HG03097 (cell line): Measurements from ENCODE around the gene LIME1.

Experiments
- ATAC-seq: cut with Tn5 transposase; IDR thresholded peaks from one replicate; pipeline ENCODE4 v1.9.1; 2021; ENCODE audit not compliant: unreplicated experiment, low FRiP score

LIME1 gene

DNA sequence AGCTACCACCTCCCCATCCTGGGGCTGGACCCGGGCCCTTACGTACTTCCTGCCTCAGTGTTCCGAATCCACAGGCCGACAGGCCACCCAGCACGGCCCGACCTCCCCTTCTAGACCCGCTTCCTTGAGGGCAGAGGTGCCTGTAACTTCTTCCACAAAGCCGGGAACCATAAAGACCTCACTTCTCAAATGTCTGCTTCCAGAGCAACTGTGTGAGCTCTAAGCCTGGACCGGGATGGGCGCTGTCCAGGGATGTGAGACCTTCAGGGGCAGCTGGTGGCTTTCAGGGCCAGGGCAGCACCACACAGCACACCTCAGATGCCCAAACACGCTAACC is 12.4 kb downstream of the LIME1 start:
- no peak for ATAC-seq

DNA sequence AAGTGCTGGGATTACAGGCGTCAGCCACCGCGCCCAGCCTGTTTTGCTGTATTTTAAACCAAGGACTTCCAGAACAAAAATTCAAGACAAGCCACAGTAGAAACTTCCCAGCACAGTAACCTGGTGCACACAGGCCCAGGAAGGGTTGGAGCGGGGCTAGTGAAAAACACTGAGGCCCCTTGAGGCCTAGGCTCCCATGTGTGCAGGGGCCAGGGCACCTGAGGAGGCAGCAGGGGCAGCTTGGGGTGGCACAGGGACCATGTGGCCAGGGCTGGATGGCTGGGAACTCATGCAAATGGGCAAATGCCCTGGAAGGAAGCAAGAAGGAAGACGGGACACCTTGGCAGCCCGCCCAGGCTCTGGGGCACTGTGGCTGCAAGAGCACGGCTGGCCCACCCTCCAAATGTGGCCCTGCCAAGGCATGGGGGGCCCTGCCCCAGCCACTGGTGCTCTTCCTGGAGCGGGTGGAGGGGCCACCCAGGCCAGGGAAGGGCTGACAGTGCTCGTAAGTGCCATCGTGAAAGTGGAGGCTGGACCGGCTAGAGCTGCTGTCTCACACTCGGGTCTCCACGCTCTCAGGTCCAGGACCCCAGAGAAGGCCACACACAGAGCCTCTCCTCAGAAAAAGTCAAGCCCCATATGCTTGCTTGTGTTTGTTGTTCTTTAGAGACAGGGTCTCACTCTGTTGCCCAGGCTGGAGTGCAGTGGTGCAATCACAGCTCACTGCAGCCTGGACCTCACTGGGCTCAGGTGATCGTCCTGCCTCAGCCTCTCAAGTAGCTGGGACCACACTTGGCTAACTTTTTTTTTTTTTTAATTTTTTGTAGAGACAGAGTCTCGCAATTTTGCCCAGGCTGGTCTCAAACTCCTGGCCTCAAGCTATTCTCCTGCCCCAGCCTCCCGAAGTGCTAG is 13.4 kb downstream of the LIME1 start:
- no peak for ATAC-seq

DNA sequence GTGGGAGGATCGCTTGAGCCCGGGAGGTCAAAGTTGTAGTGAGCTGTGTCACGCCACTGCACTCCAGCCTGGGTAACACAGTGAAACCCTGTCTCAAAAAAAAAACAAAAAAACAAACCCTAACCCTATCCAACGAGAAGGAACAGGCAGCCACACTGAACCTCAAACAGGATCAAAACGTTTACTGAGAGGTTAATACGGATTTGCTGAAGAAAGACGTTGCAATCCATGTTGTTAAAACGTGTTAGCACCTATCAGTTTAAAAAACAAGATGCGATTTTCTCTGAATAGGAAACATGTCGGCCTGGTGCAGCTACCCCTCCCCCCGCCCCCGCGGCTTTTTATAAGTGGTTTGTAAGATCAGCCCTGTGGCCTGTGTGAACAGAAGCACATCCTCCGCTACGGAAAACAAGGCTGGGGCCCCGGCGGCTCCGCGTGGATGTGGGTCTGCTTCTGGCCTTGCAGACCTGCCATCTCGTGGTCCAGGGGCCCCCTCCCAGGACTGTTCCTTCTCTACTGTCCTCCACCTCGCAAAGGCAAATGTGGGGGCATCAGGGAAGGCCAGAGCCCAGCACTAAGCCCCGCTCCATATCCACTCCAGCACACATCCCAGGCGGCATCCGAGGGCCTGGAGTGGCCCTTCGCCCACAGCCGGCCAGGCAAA is 14.5 kb downstream of the LIME1 start:
- ATAC-seq: no peak

DNA sequence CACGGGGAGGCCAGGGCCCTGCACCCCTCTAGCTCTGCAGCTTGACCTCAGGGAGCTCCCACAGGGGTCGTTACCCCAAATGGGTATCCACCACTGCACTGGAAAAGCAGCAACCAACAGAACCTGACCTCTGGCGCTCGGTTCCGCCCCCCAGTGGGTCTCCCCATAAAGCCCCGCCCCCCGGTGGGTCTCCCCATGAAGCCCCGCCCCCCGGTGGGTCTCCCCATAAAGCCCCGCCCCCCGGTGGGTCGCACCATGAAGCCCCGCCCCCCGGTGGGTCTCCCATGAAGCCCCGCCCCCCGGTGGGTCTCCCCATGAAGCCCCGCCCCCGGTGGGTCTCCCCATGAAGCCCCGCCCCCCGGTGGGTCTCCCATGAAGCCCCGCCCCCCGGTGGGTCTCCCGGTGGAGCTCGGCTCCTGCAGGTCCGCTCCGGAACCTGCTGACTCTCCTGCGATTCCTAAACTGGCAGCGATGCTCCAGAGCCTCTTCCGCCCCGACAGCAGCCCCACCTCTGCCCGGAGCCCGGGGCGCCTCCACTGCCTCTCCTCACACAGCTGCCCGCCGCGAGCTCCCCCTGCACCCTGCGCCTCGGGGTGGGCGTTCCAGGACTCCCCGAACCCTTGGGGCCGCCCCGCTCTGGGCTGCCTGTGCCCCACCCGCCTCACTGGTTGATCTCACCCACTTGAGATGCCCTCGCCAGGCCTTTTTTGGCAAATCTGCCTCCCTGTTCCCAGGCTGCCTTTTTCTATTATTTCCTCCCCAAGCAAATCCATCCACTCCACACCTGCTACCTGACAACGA is 15.2 kb downstream of the LIME1 start:
- ATAC-seq: no peak

DNA sequence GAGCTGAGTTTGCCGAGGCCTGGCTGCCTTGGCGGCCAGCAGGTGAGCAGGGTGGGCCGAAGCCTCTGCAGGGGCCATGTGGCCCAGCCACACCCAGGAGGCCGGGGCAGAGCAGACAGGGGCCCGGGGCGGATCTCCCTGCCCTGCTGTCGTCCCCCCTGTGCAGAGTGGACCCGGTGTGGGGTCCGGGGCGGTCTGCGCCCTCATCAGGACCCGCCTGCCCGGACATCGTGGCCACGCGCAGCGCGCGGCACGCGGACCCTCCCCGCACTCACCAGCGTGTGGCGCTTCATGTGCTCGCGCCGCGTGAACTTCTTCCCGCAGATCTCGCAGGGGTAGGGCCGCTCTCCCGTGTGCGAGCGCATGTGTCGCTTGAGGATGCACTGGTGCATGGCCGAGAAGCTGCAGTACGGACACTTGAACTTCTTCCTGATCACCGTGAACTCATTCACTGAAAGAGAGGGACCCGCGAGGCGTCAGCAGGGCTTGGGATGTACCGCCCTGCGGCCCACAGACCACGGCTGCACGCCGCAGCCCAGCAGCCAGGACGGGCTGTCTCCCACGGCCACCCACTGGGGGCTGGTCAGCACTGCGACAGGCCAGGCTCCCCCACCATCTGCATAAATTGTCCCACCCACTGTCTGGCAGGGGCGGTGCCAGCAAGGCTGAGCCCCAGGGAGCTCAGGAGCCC is 16.1 kb downstream of the LIME1 start:
- no peak for ATAC-seq

DNA sequence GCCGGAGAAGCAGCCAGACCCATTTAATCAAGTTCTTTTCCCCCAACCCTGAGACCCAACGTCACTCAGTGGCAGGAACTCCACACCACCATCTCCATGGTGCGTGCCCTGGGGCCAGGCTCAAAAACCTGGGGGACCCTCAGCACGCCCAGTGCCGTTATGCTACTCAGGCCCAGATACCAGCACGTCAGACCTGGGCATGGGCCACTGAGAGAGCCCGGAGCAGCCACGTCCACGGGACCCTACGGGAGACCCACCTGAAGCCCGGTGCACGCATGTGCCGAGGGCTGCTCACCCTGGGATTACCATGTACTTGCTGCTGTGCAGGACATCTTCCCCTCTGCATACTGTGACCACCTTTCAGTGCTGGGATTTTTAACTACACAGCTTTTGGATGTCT is 16.9 kb downstream of the LIME1 start:
- no peak for ATAC-seq

DNA sequence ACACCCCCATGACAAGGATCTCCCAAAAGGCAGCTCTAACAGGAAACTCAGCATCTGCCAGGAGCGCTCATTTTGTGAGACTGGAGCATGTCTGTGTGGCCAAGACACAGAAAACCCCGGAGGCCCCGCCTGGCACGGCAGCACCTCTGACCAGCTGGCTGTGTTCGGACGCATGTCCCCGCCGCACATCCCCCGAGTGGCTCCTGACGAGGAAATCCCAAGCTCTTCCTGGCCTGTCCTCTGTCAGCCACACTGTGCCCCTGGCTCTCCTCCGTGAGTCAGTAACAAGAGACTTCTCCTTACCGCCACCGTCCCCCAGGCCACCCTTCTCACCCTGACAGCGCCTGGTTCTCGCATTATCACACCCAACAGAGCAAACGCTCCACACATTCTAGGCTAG is 17.5 kb downstream of the LIME1 start:
- no peak for ATAC-seq

DNA sequence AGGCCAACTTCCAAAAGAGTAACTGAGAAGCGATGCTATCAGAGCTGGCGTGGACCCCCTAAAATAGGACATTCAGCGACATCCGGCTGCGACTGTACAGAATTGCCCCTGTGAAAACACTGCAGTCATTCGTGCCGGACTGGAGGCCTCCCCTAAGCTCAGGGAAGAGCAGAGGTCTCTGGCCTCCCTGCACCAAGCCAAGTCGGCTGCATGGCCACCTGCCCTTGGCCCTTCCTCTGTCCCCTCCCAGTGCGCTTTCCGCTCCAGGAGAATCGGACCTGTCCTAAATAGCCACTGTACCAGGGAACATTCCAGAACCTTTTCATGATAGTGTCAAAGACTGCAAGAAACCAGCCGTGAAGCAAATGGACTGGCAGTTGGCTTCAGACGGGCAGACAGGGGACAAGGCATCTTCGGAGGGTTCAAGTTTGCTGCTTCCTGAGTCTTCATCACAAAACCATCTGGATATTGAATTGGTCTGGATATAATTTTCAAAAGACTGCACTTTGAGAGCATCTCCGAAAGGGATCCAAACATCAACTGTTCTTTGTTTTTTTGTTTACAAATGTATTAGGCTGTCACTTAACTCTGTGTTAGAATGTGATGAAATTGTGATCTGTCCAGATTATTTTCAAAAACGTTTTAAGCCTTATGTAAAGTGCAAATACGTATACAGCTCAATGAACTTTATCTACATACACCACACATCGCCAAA is 19.6 kb downstream of the LIME1 start:
- no peak for ATAC-seq

DNA sequence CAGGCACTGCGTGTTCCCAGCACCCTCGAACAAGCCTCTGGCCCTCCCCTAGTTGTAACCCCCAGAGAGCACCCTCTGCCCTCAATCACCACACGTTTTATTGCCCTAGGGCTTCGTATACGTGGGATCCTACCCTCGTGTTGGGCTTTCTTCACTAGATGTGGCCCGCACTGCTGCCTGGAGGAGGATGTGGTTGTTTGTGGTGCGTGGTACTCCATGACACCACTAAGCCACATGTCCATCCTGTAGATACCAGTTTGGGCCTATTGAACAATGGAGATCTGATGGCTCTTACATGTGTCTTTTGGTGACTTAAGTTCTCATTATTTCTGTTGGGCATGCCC is 20.2 kb downstream of the LIME1 start:
- ATAC-seq: no peak

DNA sequence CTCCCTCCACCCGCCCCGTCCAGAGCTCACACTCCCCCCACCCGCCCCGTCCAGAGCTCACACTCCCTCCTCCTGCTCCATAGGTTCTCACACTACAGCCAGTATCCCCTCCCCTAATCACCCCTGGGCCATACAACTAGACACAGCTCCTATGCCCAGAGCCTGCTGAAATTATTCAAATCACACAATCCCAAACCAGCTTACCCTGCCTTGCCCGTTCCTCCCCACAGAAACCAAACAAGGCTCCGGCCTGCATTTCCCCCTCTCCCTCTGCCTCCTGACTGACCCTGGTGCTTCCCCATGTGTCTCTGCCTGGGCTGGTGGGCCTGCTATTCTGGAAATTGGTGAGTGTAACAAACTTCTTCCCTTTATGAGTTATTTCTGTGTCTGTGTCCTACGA is 21.7 kb downstream of the LIME1 start:
- ATAC-seq: no peak

DNA sequence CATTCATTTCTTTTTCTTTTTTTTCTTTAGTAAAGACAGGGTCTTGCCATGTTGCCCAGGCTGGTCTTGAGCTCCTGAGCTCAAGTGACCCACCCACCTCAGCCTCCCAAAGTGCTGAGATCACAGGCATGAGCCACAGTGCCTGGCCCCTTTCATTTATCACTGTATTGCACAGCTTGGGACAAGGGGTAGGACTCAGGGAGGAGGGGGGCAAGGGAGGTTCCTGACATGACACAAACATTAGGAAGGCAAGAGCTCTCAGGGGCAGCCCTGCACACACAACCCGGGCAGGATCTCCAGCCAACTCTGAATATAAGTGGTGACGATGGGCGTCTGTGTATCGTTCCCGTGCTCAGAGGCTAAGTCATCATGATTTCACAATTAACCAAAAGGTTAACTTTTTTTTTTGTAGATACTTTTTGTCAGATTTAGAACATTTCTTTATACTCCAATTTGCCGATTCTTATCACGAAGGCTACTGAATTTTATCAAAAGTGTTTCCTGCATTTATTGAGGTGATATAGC is 23.0 kb downstream of the LIME1 start:
- no peak for ATAC-seq

DNA sequence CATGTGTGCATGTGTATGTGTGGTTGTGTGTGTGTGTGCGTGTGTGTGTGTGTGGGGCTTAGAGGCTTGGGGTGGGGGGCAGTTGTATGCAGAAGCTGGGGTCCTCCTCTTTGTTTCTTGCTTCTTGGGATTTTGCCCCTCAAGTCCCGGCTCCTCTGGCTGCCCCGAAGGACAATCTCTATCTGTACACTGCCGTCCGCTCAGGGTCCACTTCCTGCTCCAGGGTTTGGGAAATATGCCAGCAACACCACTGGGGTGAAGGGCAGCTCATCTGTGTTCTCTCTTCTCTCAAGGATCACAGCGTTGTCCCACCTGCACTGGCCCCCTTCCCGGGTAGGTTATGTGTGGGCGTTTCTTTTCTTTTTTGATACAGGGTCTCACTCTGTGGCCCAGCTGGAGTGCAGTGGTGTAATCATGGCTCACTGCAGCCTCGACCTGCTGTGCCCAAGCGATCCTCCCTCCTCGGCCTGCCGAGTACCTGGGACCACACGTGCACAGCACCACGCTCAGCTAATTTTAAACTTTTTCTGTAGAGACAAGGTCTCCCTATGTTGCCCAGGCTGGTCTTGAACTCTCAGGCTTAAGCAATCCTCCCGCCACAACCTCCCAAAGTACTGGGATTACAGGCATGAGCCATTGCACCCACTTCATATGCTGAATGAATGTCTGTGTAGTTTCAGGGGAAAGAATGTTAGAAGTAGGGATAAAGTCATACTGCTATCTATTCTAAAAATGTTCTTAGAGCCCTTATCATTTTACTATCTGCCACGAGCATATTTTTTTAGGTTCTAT is 28.8 kb downstream of the LIME1 start:
- no peak for ATAC-seq

DNA sequence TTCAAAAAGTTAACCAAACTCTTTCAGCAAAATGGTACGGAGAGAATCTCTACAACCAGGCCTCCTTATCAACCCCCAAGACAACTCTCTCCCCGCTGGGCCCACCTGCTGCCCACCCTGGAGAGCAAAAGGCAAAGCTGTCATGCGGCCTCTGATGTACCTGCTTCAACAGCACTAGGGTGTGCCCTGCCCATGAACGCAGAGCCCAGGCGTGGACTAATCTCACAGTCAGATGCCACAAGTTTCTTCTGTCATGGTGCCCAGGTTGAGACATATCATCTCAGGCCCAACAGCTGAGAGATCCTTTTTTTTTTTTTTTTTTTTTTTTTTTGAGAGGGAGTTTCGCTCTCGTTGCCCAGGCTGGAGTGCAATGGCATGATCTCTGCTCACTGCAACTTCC is 29.4 kb downstream of the LIME1 start:
- no peak for ATAC-seq

DNA sequence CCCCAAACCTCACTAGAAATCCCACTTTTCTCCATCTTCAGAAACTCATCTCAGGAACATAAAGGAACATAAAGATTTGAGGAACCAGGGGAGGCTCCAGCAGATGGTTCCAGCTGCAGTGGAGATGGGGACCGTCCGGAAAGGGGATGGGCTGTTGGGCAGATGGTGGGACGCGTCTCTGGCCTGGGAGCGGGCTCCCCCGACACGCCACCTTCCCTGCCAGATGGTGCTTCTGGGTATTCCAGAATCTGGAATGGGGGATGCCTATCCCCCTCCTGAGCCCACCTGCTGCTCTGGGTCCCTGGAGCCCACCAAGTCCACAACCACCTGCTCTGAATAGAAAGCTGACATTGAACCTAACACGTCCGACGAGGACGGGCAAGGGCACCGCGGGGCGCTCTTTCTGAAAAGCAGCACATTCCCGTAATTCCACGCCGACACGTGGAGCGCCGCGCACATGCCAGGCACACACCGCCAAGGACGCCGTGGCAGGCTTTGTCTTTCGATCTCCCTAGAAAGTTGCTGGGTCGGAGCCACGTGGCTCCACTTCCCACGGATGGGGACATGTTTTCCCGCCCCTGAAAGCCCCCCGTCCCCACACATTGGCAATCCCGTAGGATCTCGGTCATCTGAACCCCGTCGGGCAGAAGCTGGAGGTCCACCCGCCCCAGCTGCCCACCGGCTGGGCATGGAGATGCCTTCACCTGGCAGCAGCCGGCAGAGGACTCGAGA is 30.4 kb downstream of the LIME1 start:
- ATAC-seq: no peak

DNA sequence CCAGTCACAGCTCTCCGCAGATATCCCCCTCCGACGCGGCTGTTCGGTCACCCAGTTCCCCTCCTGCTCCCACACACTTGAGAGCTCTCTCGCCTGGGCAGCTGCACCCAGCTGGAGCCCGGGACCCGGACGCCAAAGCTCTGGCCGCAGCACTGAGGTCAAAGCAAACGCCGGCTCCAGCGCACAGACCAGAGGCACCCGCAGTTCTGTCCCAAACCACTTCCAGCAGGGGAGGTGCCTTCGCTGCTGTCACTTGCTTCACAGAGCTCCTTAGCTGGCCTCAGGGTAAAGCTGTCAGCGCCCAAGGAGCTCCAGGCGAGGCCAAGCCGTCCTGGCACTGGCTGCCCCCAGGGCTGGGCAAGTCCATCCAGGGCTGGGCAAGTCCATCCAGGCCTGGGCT is 31.0 kb downstream of the LIME1 start:
- ATAC-seq: no peak

DNA sequence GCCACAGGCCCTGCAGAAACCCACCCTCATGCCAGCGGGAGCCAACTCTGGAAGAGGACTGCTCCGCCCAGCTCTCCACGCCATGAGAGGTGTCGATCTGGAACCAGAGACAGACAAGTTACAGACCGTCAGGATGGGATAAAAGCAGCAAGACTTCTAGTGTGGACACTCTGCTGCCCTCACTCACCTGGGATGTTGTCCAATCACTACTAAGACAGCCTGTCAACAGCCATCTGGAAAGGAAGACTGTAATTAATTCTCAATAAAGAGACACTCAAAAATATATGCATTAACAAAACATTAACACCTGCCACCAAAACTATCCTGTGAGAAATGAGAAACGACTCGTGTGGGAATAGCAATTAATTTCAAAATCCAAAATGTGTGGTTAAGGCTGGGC is 31.4 kb downstream of the LIME1 start:
- ATAC-seq: no peak

DNA sequence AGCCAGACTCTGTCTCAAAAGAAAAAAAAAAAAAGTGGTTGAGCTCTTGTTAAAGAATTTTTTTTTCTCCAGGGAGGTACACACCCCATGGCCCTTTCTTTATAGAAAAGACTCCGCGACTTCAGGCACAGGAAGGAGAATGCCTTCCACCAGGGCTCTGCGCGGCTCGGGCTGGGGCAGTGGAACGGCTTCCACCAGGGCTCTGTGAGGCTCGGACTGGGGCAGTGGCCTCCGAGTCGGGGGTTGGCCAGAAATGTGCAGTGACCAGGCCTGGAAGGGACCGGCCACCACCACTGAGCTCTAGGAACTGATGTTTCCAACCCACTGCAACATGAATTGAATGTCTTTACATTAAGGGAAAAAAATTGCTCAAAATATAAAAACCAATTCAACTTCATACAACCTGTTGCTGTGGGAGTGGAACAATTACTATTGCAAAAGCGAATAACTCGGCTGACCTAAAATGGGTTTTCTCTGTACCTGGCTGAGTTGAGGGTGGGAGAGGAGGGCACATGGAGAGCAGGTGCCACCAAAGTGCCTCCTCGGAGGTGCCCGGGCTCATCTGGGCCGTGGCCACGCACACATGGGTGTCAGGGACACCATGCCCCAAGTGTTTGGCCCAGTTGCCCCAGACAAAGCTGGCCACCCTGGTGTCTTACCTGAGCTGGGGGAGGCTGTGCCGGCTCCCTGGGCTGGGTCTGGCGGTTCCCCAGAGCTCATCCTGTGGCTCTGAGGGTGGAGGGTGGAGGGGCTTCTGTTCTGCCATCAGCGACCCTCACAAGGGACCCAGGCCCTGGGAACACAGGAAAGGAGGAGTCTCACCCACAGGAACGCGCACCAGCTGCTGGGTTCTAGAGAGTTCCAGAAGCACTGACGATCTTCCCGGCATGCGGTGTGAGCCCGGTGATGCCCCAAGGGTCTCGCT is 32.4 kb downstream of the LIME1 start:
- ATAC-seq: no peak
